H9 (cell line): ENCODE results near the gene UBASH3A. TPM values are rescaled to one million over a fixed set of nuclear protein-coding genes. Genes with fewer than 3 reads are reported as not detected.

Source experiments
- DNase-seq: peaks from one replicate; pipeline ENCODE4 v3.0.0-alpha.2; 2017
- H2AFZ ChIP-seq: one replicate; pipeline ENCODE4 v1.6.1; 2013; ENCODE audit warnings: mild to moderate bottlenecking, low read length, control low read depth, moderate library complexity
- H2AK5ac ChIP-seq: 2 replicates; pipeline ENCODE4 v1.6.1; 2013; ENCODE audit warnings: low read length, control low read depth, mixed read lengths; ENCODE audit not compliant: insufficient read length
- H2BK120ac ChIP-seq: one replicate; pipeline ENCODE4 v1.6.1; 2013; ENCODE audit warnings: low read depth, mild to moderate bottlenecking, low read length, control low read depth, inconsistent platforms; ENCODE audit not compliant: poor library complexity, severe bottlenecking
- H2BK12ac ChIP-seq: 2 replicates; pipeline ENCODE4 v1.6.1; 2013; ENCODE audit warnings: low read length, control low read depth, mixed read lengths, low read depth; ENCODE audit not compliant: insufficient read length
- H2BK15ac ChIP-seq: 2 replicates; pipeline ENCODE4 v1.6.1; 2013; ENCODE audit warnings: low read depth, low read length, control low read depth
- H2BK20ac ChIP-seq: one replicate; pipeline ENCODE4 v1.6.1; 2013; ENCODE audit warnings: low read depth, mild to moderate bottlenecking, low read length, control low read depth, inconsistent platforms; ENCODE audit not compliant: poor library complexity, severe bottlenecking
- H2BK5ac ChIP-seq: 2 replicates; pipeline ENCODE4 v1.6.1; 2013; ENCODE audit warnings: low read length, control low read depth, mixed read lengths; ENCODE audit not compliant: insufficient read length
- H3K14ac ChIP-seq: 2 replicates; pipeline ENCODE4 v1.6.1; 2013; ENCODE audit warnings: low read length, control low read depth; ENCODE audit not compliant: insufficient read depth
- H3K18ac ChIP-seq: 2 replicates; pipeline ENCODE4 v1.6.1; 2013; ENCODE audit warnings: low read depth, mild to moderate bottlenecking, mixed read lengths, low read length, control low read depth; ENCODE audit not compliant: insufficient read length
- H3K23ac ChIP-seq: 2 replicates; pipeline ENCODE4 v1.6.1; 2013; ENCODE audit warnings: low read length, control low read depth, mixed read lengths, low read depth; ENCODE audit not compliant: insufficient read length
- H3K23me2 ChIP-seq: 2 replicates; pipeline ENCODE4 v1.6.1; 2013; ENCODE audit warnings: low read depth, mild to moderate bottlenecking, mixed read lengths, low read length, control low read depth; ENCODE audit not compliant: insufficient read length, poor library complexity, severe bottlenecking
- H3K27ac ChIP-seq: 2 replicates; pipeline ENCODE4 v1.5.1; 2013; ENCODE audit warnings: low read length, control low read depth, mixed read lengths, low read depth; ENCODE audit not compliant: insufficient read length
- H3K27me3 ChIP-seq: 2 replicates; pipeline ENCODE4 v1.6.1; 2013; ENCODE audit warnings: low read length, control low read depth, inconsistent platforms; ENCODE audit not compliant: insufficient read depth
- H3K4ac ChIP-seq: 2 replicates; pipeline ENCODE4 v1.6.1; 2013; ENCODE audit warnings: low read depth, mild to moderate bottlenecking, control low read depth, inconsistent platforms, low read length, moderate library complexity
- H3K4me1 ChIP-seq: 2 replicates; pipeline ENCODE4 v1.6.1; 2013; ENCODE audit warnings: low read length, control low read depth, inconsistent platforms; ENCODE audit not compliant: insufficient read depth
- H3K4me2 ChIP-seq: 2 replicates; pipeline ENCODE4 v1.6.1; 2013; ENCODE audit warnings: low read length, control low read depth, mixed read lengths; ENCODE audit not compliant: insufficient read length, insufficient read depth
- H3K56ac ChIP-seq: 2 replicates; pipeline ENCODE4 v1.6.1; 2013; ENCODE audit warnings: low read depth, mild to moderate bottlenecking, mixed read lengths, low read length, control low read depth; ENCODE audit not compliant: insufficient read length
- H3K79me1 ChIP-seq: 2 replicates; pipeline ENCODE4 v1.6.1; 2013; ENCODE audit warnings: low read depth, mild to moderate bottlenecking, moderate library complexity, low read length, control low read depth, inconsistent platforms; ENCODE audit not compliant: insufficient read depth, poor library complexity, severe bottlenecking
- H3K79me2 ChIP-seq: 2 replicates; pipeline ENCODE4 v1.6.1; 2013; ENCODE audit warnings: low read length, control low read depth, inconsistent platforms; ENCODE audit not compliant: insufficient read depth
- H3K9ac ChIP-seq: 2 replicates; pipeline ENCODE4 v1.6.1; 2013; ENCODE audit warnings: low read length, control low read depth, mixed read lengths; ENCODE audit not compliant: insufficient read length; ENCODE audit errors: extremely low read depth
- H3K9me3 ChIP-seq: one replicate; pipeline ENCODE4 v1.6.1; 2013; ENCODE audit warnings: low read depth, low read length, inconsistent platforms; ENCODE audit not compliant: control insufficient read depth
- H3T11ph ChIP-seq: one replicate; pipeline ENCODE4 v1.6.1; 2013; ENCODE audit warnings: mild to moderate bottlenecking, low read length, control low read depth, inconsistent platforms
- H4K20me1 ChIP-seq: one replicate; pipeline ENCODE4 v1.6.1; 2013; ENCODE audit not compliant: control insufficient read depth, insufficient read length, insufficient read depth
- H4K5ac ChIP-seq: 2 replicates; pipeline ENCODE4 v1.6.1; 2013; ENCODE audit warnings: low read depth, mild to moderate bottlenecking, mixed read lengths, low read length, control low read depth; ENCODE audit not compliant: insufficient read length
- H4K8ac ChIP-seq: replicated peaks from 2 replicates; pipeline ENCODE4 v1.6.1; 2013; ENCODE audit warnings: low read length, control low read depth, mixed read lengths, low read depth; ENCODE audit not compliant: insufficient read length
- H4K91ac ChIP-seq: 2 replicates; pipeline ENCODE4 v1.6.1; 2013; ENCODE audit warnings: low read depth, mild to moderate bottlenecking, moderate library complexity, mixed read lengths, low read length, control low read depth; ENCODE audit not compliant: insufficient read length
- H3K27ac Mint-ChIP-seq, 3 experiments: 2 replicates in 2 of 3; 3 replicates in 1 of 3; pipeline ENCODE4 v1.8.0; 2020 to 2021; ENCODE audit warnings: mixed read lengths in 3 of 3, mild to moderate bottlenecking in 1 of 3, moderate library complexity in 1 of 3
- H3K27me3 Mint-ChIP-seq: 2 replicates; pipeline ENCODE4 v1.8.0; 2021; ENCODE audit warnings: low read depth, mild to moderate bottlenecking, moderate library complexity, mixed read lengths
- H3K36me3 Mint-ChIP-seq, 3 experiments: 2 replicates in 2 of 3; 3 replicates in 1 of 3; pipeline ENCODE4 v1.8.0; 2020 to 2021; ENCODE audit warnings: low read depth in 3 of 3, mixed read lengths in 3 of 3; ENCODE audit not compliant: insufficient read depth in 1 of 3
- H3K4me1 Mint-ChIP-seq, 2 experiments: 2 replicates each; pipeline ENCODE4 v1.8.0; 2020; ENCODE audit warnings: mixed read lengths in 2 of 2
- H3K4me3 Mint-ChIP-seq, 2 experiments: 2 replicates in 1 of 2; 3 replicates in 1 of 2; pipeline ENCODE4 v1.8.0; 2020 to 2021; ENCODE audit warnings: mild to moderate bottlenecking in 2 of 2, mixed read lengths in 2 of 2, moderate library complexity in 1 of 2
- H3K9me3 Mint-ChIP-seq, 2 experiments: 2 replicates in 1 of 2; 3 replicates in 1 of 2; pipeline ENCODE4 v1.8.0; 2020; ENCODE audit warnings: mild to moderate bottlenecking in 2 of 2, mixed read lengths in 2 of 2, moderate library complexity in 1 of 2
- CTCF ChIP-seq: fragments of 200-600 bp; sonication (generic); conservative IDR thresholded peaks from 3 replicates; pipeline ENCODE4 v1.8.0; 2021; ENCODE audit warnings: antibody characterized with exemption, mild to moderate bottlenecking
- total RNA-seq: library from RNA; stranded (reverse); gene quantifications from 2 replicates; pipeline ENCODE4 v1.2.1, GENCODE V29; 2021

Gene UBASH3A
- total RNA-seq, 1 experiment from 2014 or later, result not detected

GRCh38 chr21:42435833-42436232, 32.1 kb downstream of the UBASH3A start:
- no peak overlapping the region for H3K4ac ChIP-seq
- peaks cover 3% of the 10 kb centered on the region for H4K20me1 ChIP-seq
- H3K9me3 ChIP-seq, result no peaks in the 10 kb centered on the region
- H3K4me3 Mint-ChIP-seq, result no peak overlapping the region
- no peak overlapping the region for H3T11ph ChIP-seq
- no peak overlapping the region for H2BK15ac ChIP-seq
- H3K18ac ChIP-seq, result no peak overlapping the region
- H3K27me3 Mint-ChIP-seq, result peaks cover 51% of the 10 kb centered on the region
- H3K23ac ChIP-seq, result no peak overlapping the region
- no peak overlapping the region for H3K14ac ChIP-seq
- no peak overlapping the region for H2BK12ac ChIP-seq
- H3K27ac Mint-ChIP-seq, result no peak overlapping the region
- DNase-seq, result no peak
- no peaks in the 10 kb centered on the region for H3K4me1 ChIP-seq
- H3K79me2 ChIP-seq, result no peaks in the 10 kb centered on the region
- no peak overlapping the region for H4K5ac ChIP-seq
- H4K8ac ChIP-seq, result no peak overlapping the region
- H2BK5ac ChIP-seq, result no peak overlapping the region
- H2BK20ac ChIP-seq, result no peak overlapping the region
- no peak overlapping the region for H3K56ac ChIP-seq
- H3K9ac ChIP-seq, result no peak overlapping the region
- H2AK5ac ChIP-seq, result no peak overlapping the region
- H3K79me1 ChIP-seq, result no peaks in the 10 kb centered on the region
- no peak overlapping the region for H3K27ac ChIP-seq
- H3K9me3 Mint-ChIP-seq, result peaks cover 14 to 24% of the 10 kb centered on the region in 2 experiments
- no peaks in the 10 kb centered on the region for H3K27me3 ChIP-seq
- H4K91ac ChIP-seq, result no peak overlapping the region
- H3K4me2 ChIP-seq, result no peak overlapping the region
- no peaks in the 10 kb centered on the region for H3K4me1 Mint-ChIP-seq
- H3K36me3 Mint-ChIP-seq, result no peaks in the 10 kb centered on the region
- TF ChIP-seq CTCF, result no peak
- H3K23me2 ChIP-seq, result no peaks in the 10 kb centered on the region
- no peak overlapping the region for H2BK120ac ChIP-seq
- H2AFZ ChIP-seq, result no peak overlapping the region
